ENCODE data around the gene PHTF2.
"Not testable (repeated sequence)": the region's sequence is repeated elsewhere in the genome, so short reads cannot be mapped to it uniquely, and the experiment has no call there.

The PHTF2 gene

DNA sequence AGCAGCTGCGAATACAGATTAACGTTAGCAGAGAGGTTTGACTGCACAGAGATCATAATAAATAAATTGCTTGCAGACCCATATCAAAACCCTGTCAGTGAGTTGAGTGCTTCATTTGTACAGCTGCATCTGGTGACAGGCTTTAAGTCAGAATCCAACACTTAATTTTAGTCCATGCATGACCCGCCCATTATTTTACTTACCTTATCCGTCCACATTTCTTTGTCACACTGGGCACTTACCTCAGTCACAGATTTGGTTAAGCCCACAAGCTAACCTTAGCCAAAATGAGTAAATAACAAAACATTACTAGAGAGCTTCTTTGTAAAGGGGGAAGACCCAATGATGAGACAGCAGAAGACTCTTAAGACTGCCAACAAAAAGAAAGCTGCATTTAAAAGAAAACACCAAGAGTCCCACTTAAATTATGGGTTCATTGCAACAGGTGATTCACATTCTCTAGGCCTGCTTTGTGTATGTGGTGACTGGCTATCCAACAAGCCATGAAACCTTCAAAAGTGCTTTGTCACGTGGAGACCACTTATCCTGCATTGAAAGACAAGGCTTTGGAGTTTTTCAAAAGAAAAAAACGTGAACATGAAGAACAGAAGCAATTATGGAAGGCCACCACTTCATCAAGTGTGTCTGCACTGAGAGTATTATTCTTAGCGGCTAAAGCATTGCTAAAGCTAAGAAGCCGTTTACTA is 32.2 kb downstream of the PHTF2 start:
- no peak for DNase-seq (ENCODE audit: low read depth, low spot score)

DNA sequence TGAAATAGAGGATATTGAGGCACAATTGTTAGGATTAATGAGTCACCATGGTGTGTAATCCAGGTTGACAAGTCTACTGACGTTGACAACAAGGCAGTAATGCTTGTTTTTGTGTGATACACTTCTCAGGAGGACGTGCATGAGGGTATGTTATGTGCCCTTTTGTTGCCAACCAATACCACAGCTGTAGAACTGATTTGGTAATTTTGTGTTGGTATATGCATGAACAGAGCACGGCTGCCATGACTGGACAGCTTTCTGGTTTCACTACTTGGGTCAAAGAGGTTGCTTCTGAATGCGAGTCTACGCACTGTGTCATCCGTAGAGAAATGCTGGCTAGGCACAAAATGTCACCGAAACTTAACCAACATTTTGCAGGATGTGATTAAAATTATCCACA is 32.9 kb downstream of the PHTF2 start:
- DNase-seq (ENCODE audit: low read depth, low spot score) = no peak

DNA sequence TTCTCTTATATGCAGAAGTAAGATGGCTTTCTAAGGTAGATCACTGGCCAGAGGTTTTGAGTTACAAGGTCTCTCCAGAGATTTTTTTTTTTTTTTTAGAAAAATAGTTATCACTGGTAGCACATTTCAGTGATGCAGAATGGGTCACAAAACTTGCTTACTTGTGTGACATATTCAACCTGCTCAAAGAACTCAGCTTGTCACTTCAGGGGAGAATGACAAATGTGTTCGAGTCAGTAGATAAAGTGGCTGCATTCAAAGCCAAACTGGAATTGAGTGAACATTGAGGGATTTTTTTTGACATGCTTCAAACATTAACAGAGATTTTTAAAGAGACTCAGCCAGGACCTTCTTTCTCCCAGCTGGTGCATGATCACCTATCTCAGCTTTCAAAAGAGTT is 33.4 kb downstream of the PHTF2 start:
- DNase-seq (ENCODE audit: low read depth, low spot score) = no peak

DNA sequence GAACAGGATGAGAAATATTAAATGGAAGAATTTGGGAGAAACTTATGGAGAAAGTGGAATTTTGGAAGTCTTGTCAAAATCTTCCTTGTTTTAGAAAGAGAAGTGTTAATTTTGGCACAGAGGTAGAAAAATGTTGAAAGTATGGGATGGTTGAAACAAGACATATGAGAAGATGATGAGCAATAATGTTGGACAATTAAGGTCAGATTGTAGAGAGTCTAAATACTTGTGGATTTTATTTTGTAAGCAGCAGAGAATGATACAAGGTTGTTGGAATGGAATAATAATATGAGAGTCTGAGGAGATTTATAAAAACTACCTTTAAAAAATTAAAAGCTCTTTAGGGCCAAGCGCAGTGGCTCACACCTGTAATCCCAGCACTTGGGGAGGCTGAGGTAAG is 34.6 kb downstream of the PHTF2 start:
- no peak for DNase-seq (ENCODE audit: low read depth, low spot score)

DNA sequence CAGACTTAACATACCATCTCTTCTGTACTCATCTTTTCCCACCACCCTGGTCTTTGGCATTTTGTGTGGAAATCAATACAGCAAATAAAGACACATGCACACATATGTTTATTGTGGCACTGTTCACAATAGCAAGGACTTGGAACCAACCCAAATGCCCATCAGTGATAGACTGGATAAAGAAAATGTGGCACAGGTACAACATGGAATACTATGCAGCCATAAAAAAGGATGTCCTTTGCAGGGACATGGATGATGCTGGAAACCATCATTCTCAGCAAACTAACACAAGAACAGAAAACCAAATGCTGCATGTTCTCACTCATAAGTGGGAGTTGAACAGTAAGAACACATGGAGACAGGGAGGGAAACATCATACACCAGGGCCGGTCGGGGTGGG is 37.9 kb downstream of the PHTF2 start:
- DNase-seq (ENCODE audit: low read depth, low spot score) = not testable (repeated sequence)

DNA sequence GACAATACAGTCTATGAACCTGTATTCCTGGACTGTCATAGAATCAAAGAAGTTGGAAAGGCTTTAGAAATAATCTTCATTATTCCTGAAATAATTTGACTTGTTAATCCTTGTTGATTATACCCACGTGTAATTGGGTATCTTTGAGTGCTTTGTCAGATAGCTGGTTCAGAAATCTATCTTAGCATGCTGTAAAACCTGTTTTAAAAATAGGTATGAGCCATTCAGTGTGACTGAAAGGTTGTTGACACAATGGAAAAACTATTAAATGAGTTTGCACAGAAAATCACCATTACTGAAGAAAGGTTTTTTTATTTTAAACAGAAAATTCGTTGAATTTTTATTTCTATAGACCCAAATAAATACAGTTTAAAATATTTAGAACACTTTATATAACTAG is 38.7 kb downstream of the PHTF2 start:
- DNase-seq (ENCODE audit: low read depth, low spot score) = no peak

DNA sequence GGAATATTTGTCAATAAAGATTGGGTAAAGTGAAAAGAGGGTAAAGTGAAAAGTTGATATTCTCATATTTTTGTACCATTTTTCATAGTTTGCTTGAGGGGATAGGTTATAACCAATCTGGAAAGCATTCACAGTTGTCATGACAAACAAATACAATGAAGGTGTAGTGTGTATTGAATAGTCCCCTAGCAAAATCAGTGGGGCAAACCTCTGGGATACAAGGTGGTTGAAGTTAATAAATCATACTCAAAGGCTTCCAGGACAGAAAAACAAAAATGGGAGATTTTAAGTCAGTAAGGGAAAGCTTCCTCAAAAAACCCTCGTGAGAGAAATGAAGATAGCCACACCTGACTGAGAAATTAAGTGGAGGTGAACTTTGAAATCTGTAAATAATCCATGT is 39.4 kb downstream of the PHTF2 start:
- DNase-seq (ENCODE audit: low read depth, low spot score) = no peak

DNA sequence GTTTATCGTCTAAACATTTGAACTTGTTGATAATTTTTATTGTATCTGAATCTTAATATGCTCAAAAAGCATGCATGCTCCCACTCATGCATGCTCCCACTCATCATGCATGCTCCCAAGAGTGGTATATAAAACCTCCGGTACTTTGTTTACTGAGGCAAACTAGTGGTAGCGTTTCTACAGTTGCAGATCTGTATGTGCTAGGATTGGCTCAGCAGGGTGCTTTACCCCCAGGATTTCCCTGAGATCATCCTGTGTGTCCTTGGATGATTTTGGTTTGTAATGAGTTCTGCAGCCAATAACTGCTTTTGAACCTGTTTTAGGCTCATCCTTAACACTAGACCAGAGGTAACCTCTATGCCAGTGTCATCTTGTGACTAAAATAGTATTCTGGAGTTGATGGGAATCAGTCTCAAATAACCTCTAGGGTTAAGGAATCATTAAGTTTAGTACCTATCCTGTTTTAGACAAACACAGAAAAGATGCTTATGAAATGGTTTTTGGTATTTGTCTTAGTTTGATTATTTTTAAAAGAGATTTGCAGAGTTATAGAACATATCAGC is 40.4 kb downstream of the PHTF2 start:
- DNase-seq (ENCODE audit: low read depth, low spot score) = no peak

DNA sequence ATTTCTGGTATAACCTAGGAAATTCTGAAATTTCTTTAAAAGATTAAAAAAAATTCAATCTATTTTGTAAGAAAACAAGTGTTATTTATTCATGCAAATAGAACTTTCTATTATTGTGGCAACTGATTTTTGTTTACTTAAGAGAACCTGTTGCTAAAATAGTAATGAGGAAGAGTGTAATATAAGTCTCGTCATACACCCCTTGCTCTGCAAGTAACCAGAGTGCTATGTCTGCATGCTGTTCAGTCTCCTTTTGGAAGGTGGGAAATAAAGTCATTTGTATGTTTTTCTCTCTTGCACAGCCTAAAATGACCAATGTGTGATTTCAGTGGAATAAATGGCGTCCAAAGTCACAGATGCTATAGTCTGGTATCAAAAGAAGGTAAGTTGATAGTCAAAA is 41.3 kb downstream of the PHTF2 start:
- DNase-seq (ENCODE audit: low read depth, low spot score) = no peak

DNA sequence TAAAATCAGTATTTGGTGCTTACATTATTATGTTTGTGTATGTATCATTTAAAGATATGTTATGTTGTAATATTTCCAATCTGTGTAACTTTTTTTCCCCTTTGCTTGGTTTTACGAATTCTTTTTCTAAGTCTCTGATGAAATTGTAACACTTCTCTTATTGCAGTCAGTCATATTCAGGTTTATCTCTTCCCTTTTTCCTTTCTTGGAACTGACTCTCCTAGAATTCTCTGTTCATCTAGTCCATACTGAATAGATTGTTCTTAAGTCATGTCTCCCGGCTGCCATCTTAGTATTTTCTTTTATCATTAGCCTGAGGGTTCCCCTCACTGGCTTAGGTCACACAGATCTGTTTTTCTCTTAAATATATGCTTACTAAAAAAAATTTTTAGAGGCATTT is 44.6 kb downstream of the PHTF2 start:
- DNase-seq (ENCODE audit: low read depth, low spot score) = no peak

DNA sequence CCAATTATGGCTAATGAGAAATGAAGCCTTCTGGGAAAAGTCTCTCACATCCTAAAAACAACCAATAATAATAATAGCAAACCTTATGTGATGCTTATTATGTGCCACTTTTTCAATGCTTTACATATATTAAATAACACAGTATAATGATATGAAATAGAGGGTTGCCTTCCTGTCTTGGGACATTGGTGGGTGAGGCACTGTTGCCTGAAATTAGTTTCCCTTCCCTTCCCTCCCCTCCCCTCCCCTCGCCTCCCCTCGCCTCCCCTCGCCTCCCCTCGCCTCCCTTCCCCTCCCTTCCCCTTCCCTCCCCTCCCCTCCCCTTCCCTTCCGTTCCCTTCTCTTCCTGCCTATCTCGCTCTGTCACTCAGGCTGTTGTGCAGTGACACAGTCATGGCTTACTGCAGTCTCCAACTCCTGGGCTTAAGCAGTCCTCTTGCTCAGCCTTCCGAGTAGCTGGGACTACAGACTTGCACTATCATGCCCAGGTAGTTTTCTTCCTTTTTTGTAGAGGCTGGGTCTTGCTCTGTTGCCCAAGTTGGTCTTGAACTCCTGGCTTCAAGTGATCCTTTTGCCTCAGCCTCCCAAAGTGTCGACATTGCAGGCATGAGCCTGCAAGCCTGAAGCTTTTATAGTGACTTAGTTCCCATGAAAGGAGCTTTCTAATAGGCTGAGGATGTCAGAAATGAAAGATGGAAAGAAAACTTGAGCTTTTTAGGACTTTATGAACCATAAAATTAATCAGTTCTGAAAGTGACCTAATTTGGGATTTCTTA is 47.9 kb downstream of the PHTF2 start:
- DNase-seq (ENCODE audit: low read depth, low spot score) = no peak

DNA sequence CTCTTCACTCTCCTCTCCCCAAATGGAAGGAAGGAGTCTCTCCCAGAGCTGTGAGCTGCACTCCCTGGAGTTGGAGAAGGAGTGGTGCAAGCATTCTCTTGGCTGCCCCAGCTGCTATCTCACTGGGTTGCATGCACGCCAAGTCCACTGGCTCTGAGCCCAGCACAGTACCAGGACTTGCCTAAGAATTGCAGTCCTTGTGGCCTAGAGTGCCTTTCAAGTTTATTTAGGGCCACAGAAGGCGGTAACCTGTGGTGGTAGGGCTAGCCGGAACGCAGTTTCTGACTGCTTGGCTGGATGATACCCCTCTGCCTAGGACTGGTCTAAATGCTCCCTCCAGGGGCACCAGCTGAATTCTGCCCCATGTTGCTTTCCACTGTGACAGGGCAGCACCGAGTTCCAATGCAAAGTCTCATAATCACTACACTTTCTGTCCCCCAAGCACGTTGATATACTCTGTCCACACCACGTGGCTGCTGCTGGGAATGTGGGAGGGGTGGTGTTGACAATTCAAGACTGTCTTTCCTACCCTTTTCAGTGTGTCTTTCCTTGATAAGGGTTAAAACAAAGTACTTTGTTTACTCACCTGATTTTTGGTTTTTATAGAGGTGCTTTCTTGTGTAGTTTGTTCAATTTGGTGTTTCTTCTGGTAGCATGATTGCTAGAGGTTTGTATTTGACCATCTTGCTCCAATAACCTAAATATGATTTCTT is 57.0 kb downstream of the PHTF2 start:
- DNase-seq (ENCODE audit: low read depth, low spot score) = no peak

DNA sequence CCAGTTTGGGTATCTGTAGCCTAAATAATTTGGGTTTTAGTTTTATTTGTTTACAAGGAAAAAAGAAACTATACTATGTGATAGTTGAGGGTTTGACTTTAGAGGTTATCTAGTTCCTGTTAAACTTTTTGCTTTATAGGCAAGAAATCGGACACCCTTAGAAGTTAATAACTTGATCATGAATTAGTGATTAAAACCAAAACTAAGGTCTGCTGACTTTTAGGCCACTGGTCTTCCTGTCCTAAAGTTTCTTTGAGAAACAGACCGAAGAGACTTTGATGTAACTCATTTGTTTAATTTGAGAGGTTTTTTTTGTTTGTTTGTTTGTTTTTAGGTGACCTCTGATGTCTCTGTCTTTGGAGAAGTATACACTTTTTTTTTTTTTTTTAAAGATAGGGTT is 59.7 kb downstream of the PHTF2 start:
- DNase-seq (ENCODE audit: low read depth, low spot score) = no peak

DNA sequence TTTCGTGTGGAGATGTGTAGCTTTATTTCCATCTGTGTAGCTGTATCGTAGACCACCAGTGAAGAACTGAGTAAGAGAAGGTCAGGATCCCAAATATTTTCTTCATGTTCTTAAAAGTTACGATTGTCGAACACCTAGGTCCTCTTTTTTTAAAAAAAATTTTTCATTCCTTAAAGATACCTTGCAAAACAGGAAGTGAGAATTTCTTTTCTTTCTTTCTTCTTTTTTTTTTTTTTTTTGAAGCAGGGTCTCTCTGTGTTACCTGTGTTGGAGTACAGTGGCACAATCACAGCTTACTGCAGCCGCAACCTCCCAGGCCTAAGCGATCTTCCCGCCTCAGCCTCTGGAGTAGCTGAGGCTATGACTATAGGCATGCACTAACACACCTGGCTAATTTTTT is 60.8 kb downstream of the PHTF2 start:
- no peak for DNase-seq (ENCODE audit: low read depth, low spot score)

DNA sequence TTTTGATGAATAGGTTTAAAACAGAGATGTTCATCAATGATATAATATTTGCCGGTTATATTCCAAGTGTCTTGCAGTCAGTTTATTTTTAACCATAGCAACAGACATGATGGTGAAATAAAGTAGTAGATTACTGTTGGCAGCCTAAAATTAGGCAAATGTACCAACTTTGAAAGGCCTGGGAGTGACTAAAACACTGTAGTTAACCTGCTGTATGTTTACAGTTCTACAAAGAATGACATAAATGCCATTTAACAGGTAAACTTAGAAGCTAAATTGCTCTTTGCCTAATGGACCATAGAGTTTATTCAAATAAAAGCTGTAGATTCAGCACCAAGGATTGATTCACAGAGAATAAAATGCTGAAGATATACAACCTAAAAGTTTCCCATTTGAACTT is 64.1 kb downstream of the PHTF2 start:
- no peak for DNase-seq (ENCODE audit: low read depth, low spot score)

DNA sequence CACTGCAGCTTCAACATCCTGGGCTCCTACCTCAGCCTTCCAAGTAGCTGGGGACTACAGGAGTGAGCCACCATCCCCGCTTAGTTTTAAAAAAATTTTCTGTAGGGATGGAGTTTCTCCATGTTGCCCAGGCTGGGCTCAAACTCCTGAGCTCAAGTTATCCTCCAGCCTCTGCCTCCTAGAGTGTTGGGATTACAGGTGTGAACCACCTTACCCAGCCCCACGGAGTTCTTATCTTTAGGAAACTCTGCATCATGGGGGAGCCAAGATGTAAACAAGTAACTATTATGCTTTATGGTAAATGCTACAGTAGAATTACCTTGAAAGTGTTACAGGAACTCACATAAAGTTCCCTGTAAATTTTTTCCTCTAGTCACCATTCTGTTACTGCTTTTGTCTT is 65.3 kb downstream of the PHTF2 start:
- no peak for DNase-seq (ENCODE audit: low read depth, low spot score)

DNA sequence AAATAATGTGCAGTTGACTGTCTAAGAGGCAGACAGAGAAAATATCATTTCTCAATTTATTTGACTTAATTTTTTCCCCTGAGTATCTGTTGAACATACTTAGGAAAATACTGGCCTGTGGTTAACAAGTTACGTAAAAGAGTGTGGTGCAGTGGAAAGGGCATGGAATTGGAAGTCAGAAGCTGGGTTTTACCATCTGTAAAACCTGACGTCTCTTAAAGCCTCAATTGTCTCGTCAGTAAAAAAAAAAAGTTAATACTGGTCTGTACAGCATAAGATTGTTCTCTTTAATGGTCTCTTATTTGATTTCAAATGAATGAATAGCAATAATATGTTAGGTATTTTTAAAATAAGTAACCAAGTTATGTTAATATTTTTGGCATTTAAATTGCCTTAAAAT is 67.8 kb downstream of the PHTF2 start:
- no peak for DNase-seq (ENCODE audit: low read depth, low spot score)

DNA sequence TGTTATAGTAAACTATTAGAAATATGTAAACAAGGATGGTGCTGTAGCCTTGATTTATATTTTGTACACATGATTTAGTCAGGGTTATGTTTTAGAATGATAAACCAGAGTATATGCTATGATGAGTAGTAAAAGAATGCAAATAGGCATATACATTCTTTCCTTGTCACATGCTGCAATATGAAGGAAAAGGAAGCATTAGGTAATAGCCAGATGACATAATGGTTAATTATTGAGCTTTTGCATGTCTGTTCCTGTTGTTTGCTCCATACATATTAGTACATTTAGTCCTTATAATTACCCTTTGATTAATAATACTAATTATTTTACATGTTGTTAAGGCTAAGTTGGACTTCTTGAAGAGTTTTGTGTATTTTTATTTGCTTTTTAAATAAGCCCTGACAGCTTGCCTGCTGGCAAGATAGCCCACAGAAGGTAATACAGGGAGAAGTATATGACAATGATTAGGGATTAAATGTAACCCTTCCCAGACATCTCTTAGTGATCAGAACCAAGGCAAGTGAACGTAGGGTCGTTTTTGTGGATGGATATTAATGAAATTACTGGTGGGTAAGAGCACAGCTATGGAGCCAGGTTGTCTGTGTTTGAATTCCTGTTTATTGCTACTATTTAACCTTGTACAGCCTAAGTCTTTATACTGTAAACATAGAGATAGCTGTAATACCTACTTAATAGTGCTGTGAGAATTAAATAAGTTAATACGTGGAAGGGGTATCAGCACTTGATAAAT is 68.4 kb downstream of the PHTF2 start:
- no peak for DNase-seq (ENCODE audit: low read depth, low spot score)

DNA sequence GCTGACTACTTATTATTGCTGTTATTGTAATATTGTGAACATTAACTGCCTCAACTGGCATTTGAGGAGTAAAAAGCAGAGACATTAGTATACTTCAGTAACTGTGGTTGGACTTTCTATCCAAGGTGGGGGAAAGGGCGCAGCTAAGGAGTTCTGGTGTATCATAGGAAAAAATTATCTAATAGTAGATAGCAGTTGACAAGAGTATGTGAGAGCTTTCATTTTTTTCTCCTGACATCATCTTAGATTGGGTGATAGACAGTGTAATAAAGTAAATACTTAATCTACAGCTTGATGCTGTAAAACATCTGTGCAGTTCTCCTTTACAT is 68.9 kb downstream of the PHTF2 start:
- DNase-seq (ENCODE audit: low read depth, low spot score) = no peak

DNA sequence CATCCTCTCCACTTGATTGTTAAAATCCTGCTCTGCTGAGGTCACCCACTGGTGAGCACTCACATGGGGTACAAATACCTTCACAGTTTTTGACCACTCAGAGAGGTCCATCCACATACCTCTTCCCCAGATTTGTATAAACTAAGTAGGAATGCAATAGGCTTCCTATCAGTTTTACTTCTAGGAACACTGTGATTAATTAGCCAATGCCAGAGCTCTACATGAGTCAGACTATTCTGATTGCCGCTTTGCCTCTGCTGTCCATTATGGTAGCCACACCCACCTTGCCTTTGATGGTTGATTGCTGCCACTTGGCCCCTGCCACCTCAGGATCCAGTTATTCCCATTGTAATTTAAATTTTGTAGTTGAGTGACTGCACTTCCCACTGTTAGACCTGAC is 73.7 kb downstream of the PHTF2 start:
- not testable (repeated sequence) for DNase-seq (ENCODE audit: low read depth, low spot score)

DNA sequence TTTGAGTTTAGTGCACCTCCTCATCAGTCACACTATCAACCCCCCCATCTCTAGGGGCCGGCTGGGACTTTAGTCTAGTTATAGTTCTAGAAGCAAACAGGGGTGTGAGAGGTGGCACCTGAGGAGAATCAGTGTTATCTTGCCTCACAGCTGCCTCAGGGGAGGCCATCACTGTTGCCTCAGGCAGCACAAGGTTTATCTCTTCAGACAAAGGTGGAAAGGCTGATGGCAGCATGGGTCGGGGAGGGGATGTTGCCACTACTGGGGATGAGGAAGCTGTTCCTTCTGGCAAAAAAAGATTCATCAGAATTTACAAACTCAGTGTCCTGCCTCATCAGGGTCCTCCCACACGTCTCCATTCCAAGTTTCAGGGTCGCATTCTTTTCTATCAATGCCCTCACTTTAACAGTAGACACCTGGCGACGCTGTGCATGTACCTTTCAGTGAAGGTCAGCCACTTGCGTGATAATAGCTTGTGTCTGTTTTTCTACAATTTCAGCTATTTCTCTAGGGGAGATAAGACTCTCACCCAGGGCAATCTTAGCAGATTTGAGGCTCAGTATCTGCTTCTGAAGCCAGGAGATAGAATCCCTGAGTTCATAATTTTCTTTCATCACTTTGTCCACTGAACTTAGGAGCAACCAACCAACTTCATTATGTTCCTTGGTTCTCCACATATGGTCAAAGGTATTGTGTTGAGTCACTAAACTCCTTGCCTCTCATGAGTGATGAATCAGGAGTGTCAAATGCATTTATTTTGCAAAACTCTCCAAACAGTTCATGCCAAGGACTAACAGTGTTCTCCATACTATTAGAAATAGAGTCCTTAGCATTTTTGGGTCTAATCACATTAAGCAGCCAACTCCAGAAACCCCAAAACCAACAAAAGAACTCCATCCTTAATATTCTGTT is 75.1 kb downstream of the PHTF2 start:
- not testable (repeated sequence) for DNase-seq (ENCODE audit: low read depth, low spot score)
